Amniotic stem cell (primary cell): ENCODE results near the gene MIER1.

Experiments used
- DNase-seq: peaks from one replicate; lab custom pipeline; 2025; lab: John Stamatoyannopoulos, UW

The MIER1 gene

GRCh38 chr1:66999640-67000400, 75.0 kb downstream of the MIER1 start:
- no peak for DNase-seq

GRCh38 chr1:67001682-67002425, 77.1 kb downstream of the MIER1 start:
- DNase-seq, result no peak

- DNase-seq, result no peak
Observed at GRCh38 chr1:67004176-67004575, 79.4 kb downstream of the MIER1 start.

- no peak for DNase-seq
Observed at GRCh38 chr1:67005068-67005467, 80.3 kb downstream of the MIER1 start.

GRCh38 chr1:67009792-67010191, 85.0 kb downstream of the MIER1 start:
- no peak for DNase-seq

GRCh38 chr1:67013573-67013972, 88.8 kb downstream of the MIER1 start:
- no peak for DNase-seq

- no peak for DNase-seq
Observed at GRCh38 chr1:67018574-67018973, 93.8 kb downstream of the MIER1 start.

- DNase-seq, result no peak
Observed at GRCh38 chr1:67019121-67019520, 94.3 kb downstream of the MIER1 start.

- DNase-seq, result peak; percentile 18
Observed at GRCh38 chr1:67019600-67020136, 94.9 kb downstream of the MIER1 start.

GRCh38 chr1:67020304-67020703, 95.5 kb downstream of the MIER1 start:
- DNase-seq, result no peak

GRCh38 chr1:67020765-67021164, 96.0 kb downstream of the MIER1 start:
- no peak for DNase-seq

GRCh38 chr1:67029472-67029871, 104.7 kb downstream of the MIER1 start:
- no peak for DNase-seq

GRCh38 chr1:67031121-67031858, 106.5 kb downstream of the MIER1 start:
- DNase-seq, result no peak

GRCh38 chr1:67031859-67032247, 107.1 kb downstream of the MIER1 start:
- DNase-seq, result no peak
